ENCODE data around the gene CLDN6.

The CLDN6 gene

DNA sequence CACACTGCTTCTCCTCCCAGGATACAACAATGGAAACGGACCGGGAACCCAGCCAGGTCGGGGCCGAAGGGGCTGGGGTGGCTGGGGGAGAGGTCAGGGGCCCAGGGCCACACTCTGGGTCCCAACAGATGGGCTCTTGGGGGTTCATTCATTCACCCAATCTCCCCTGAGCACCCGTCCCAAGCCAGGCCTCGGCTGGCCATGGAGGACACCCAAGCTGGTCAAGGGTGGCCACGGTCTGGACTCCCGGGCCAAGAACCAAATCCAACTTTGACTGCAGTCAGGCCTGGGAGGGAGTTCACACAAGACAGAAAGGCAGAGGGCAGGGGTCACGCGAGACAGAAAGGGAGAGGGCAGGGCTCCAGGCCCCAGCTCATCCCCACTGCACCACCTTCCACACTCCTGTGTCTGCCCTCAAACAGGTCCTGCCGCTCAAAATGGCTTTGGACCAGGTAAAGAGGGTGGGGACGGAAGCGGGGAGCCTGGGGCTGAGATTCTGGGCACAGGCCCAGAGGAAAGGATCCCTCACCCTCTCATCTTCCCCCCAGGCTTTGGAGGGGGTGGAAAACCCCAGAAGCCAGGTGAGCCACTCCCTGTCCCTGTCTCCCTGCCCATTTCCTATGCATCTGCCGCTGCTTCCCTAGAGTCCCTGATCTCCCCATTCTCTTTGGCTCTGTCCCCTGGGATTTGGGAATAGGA is 25.5 kb downstream of the CLDN6 start:
- no peak for DNase-seq (ENCODE audit: extremely low read depth in 1 of 2, low read depth in 1 of 2)

DNA sequence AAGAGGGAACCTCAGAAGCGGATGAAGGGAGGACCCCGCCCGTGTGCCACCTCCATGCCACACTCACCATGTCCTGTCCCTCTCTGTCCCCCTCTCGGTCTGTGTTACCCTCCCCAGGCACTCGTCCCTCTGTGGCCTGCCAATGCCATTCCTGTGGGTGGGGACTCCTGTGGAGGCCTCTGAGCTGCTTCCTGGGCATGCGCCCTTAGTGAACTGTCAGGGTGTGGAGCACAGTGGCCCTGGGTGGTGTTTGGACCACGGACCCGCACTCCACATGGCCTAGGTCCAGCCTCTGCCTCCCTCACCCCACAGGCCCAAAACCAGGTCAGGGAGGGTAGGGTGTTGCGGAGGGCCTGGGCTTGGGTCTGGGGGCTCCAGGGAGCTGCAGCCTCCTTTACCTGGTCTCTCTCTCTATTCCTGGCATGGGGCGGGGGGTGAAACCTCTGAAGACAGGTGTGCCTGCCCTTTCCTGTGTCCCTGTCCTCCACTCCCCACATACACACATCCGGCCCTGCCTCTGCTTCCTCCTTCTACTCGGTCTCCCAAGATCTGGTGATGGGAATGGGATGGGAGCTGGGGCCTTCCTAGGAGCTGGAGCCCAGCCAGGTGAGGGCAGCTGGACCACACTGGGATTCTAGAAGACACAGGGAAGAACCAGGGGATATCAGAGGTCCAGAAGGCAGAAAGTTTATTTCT is 26.3 kb downstream of the CLDN6 start:
- DNase-seq (ENCODE audit: extremely low read depth in 1 of 2, low read depth in 1 of 2): no peak

DNA sequence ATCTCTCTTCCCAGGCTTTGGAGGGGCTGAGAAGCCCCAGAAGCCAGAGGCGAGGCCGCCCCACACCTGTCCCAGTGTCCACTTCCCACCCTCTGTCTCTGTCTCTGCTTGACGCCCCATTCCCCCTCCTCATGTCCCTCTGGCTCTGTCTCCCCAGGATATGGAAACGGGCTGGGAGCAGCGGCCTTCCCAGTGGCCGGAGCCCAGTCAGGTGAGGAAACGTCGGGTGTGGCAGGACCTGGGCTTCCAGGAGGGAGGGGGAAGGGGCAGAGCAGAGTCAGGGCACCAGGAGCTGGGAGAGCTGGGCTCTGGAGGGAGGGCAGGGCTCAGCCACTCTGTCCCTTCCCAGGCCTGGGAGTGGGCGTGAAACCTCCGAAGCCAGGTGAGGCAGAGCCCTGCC is 27.1 kb downstream of the CLDN6 start:
- no peak for DNase-seq (ENCODE audit: extremely low read depth in 1 of 2, low read depth in 1 of 2)

- DNase-seq (ENCODE audit: extremely low read depth in 1 of 2, low read depth in 1 of 2): no peak
Observed at GRCh38 chr16:2988590-2989099, 29.3 kb downstream of the CLDN6 start.

DNA sequence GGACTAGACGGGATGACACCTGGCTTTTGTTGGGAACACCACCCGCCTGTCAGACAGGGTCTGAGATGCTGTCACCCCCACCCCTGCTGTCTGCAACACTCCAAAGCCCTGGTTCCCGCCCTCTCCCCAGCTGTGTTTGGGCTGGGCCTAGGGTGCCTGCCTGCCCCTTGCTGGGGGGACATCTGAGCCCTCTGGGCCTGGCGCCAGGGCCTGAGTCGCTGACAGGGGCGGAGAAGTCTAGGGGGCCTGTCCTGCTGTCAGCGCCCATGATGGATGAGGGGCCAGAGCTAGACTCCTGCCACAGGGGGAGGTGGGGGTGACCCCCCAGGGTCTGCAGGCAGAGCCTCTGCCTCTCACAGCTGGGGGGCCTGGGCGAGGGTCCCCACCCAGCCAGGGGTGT is 30.1 kb downstream of the CLDN6 start:
- DNase-seq (ENCODE audit: extremely low read depth in 1 of 2, low read depth in 1 of 2): no peak

- no peak for DNase-seq (ENCODE audit: extremely low read depth in 1 of 2, low read depth in 1 of 2)
Observed at GRCh38 chr16:2987286-2987685, 30.7 kb downstream of the CLDN6 start.

DNA sequence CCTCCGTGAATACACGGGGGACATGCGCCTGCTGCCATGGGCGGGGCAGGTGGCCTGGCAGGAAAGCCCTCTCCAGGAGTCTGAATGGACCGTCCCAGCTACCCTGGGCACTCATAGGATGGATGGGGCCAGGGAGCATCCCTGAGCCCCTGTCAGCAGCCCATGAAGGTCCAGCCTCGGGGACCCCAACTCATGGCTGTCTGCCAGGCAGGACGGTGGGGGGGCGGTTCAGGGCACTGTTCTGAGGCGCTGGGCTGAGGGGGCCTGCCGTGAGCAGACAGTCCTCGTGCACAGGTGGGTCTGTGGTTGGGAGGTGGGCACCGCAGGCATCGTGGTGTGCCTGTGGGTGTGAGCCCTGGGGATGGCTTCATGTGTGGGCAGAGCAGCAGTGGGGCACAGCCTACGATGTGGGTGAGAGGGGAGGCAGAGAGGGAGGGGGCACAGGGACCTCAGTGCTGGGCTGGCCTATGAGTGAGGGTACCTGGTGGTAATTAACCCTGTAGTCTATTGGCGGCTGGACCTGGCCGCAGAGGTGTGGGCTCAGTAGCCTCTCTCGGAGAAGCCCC is 31.3 kb downstream of the CLDN6 start:
- no peak for DNase-seq (ENCODE audit: extremely low read depth in 1 of 2, low read depth in 1 of 2)

DNA sequence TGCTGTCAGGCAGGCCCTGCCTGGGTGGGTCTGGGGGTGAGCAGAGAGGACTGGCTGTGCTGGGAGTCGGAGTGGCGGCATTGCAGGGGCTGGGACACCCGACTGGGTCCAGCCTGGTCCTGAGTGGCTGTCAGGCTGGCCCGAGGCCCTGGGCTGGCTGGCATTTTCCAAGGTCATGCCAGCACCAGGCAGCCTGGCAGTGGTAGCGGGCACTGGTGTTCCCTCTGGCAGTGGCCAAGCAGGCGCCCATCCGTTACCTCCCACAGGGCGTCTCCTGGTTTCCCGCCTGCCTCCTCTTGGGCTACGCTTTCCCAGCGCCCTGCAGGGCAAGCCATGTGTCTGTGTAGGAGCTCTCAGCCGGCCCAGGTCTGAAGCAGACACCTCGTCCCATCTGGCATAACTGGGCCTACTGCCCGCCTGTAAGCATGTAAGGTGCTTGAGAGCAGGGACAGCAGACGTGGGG is 32.1 kb downstream of the CLDN6 start:
- no peak for DNase-seq (ENCODE audit: extremely low read depth in 1 of 2, low read depth in 1 of 2)

- DNase-seq (ENCODE audit: extremely low read depth in 1 of 2, low read depth in 1 of 2): no peak
Observed at GRCh38 chr16:2985462-2985861, 32.5 kb downstream of the CLDN6 start.

DNA sequence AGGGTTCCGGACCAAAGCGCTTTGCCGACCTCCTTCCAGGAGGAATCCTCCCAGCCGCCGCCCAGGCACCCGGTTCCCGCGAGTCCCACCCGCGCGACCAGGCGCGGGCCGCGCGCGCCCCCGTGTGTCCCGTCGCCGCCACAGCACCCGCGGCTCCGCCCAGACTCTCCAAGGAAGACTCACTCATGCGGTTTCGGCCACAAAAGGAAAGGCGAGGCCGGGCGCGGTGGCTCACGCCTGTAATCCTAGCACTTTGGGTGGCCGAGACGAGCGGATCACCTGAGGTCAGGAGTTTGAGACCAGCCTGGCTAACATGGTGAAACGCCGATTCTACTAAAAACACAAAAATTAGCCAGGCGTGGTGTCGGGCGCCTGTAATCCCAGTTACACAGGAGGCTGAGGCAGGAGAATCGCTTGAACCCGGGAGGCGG is 34.3 kb downstream of the CLDN6 start:
- DNase-seq (ENCODE audit: extremely low read depth in 1 of 2, low read depth in 1 of 2): peak; percentile 53 to 61

GRCh38 chr16:2982402-2982801 is 35.6 kb downstream of the CLDN6 start:
- no peak for DNase-seq (ENCODE audit: extremely low read depth in 1 of 2, low read depth in 1 of 2)

GRCh38 chr16:2981899-2982250 is 36.1 kb downstream of the CLDN6 start:
- DNase-seq (ENCODE audit: extremely low read depth in 1 of 2, low read depth in 1 of 2): no peak

DNA sequence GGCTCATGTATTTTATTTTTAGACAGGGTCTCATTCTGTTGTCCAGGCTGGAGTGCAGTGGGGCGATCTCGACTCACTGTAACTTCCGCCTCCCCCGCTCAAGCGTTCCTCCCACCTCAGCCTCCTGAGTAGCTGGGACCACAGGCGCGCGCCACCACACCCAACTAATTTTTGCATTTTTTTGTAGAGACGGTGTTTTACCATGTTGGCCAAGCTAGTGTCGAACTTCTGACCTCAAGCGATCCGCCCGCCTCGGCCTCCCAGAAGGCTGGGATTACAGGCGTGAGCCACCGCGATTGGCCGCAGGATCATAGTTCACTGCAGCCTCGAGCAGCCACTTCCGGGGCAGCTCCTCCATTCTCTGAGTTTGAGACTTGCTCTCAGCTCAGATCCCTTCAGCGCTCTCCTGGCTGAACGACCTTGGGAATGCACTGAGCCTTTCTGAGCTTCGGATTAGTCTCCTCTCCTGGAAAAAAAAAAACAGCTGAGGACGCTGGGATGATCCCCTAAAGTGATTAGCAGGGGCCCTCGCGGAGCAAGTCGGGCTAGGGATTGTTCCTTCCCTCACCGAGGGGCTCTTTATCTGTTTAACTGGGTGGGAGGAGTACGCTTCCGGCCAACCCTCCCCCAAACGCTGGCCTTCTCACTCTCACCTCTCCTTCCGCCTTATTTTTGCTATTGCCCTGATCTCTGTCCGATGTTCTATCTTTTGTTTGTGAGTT is 36.6 kb downstream of the CLDN6 start:
- no peak for DNase-seq (ENCODE audit: extremely low read depth in 1 of 2, low read depth in 1 of 2)

- peak; percentile 89 to 96 for DNase-seq (ENCODE audit: extremely low read depth in 1 of 2, low read depth in 1 of 2)
Observed at GRCh38 chr16:2980227-2981176, 37.5 kb downstream of the CLDN6 start, which contains the start of gene PKMYT1. Gene PKMYT1 (minus strand): TSS chr16:2980446. CDS start chr16:2979657, 789 bp downstream.

DNA sequence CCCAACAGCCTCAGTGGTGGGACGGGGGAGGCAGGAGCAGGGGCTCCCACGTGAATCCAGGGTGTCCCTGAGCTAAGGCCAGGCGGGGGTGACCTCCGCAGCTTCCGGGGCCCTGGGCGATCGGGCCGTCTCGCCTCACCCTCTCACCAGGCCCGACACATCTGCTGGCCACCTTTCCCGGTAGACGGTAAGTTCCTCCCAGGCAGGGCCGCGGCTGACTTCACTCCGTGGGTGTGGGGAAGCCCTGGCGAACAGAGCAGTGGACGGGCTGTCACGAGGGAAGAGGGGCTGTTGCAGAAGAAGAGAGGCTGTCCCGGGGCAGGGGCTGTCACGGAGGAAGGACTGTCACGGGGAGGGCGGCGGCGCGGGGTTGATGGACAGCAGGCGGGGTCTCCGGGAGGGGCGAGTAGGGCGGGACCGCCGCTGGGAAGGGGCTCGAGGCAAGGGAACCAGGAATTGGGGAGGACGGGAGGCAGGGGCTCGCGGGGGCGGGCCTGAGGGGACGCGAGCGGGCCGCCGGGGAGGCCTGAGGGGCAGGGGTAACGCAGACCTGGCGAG is 38.2 kb downstream of the CLDN6 start:
- no peak for DNase-seq (ENCODE audit: extremely low read depth in 1 of 2, low read depth in 1 of 2)

DNA sequence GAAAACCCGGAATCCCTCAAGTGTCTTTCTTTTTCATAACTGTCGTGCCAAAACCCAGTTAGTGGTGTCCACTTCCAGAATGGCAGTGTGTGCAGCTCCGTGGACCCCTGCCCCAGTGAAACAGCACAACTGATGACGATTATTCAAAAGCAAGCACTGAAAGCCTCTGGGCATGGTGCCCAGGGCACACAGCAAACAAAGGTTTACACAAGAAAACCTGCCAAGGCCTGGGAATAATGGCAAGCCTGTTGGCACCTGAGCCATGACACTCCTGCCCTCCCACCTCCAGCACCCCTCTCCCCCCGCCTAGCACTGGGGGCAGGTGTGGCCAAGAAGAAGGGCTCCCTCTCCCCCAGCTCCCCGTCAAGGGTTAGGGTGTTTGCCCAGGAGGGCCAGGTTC is 40.5 kb downstream of the CLDN6 start:
- DNase-seq (ENCODE audit: extremely low read depth in 1 of 2, low read depth in 1 of 2): no peak

GRCh38 chr16:2976673-2977072 is 41.3 kb downstream of the CLDN6 start:
- DNase-seq (ENCODE audit: extremely low read depth in 1 of 2, low read depth in 1 of 2): no peak

- no peak for DNase-seq (ENCODE audit: extremely low read depth in 1 of 2, low read depth in 1 of 2)
Observed at GRCh38 chr16:2976201-2976600, 41.8 kb downstream of the CLDN6 start.

GRCh38 chr16:2975161-2975795 is 42.7 kb downstream of the CLDN6 start:
- DNase-seq (ENCODE audit: extremely low read depth in 1 of 2, low read depth in 1 of 2): no peak

Data from stimulated activated CD8-positive, alpha-beta memory T cell treated with anti-CD3 and anti-CD28 coated beads, Interleukin-7, amount 100 ng/mL, for 48 hours (primary cell).